Testis (tissue), 3 donors: ENCODE results near the gene LCN10. TPM values are rescaled to one million over a fixed set of nuclear protein-coding genes. Genes with fewer than 3 reads are reported as not detected.
"Not testable (repeated sequence)": the region's sequence is repeated elsewhere in the genome, so short reads cannot be mapped to it uniquely, and the experiment has no call there.

ENCODE experiments used
- DNase-seq: peaks from one replicate; pipeline ENCODE4 v3.0.0-alpha.2; 2019
- H3K27ac ChIP-seq, 2 donors: fragments of 200-600 bp; sonication (generic); one replicate each; pipeline ENCODE4 v1.5.1; 2019
- H3K27me3 ChIP-seq: fragments of 200-600 bp; sonication (generic); one replicate; pipeline ENCODE4 v1.5.1; 2019
- H3K36me3 ChIP-seq: fragments of 200-600 bp; sonication (generic); one replicate; pipeline ENCODE4 v1.5.1; 2017; ENCODE audit warnings: low read depth; ENCODE audit errors: missing control alignments
- H3K4me1 ChIP-seq: fragments of 200-600 bp; sonication (generic); one replicate; pipeline ENCODE4 v1.5.1; 2019
- H3K4me3 ChIP-seq, 2 donors: fragments of 200-600 bp; sonication (generic); one replicate each; pipeline ENCODE4 v1.5.1; 2017 to 2019
- H3K9me3 ChIP-seq: fragments of 200-600 bp; sonication (generic); one replicate; pipeline ENCODE4 v1.5.1; 2017
- POLR2A ChIP-seq: fragments of 450-650 bp; IDR thresholded peaks from one replicate; pipeline ENCODE4 v1.6.1; 2017; ENCODE audit warnings: antibody characterized with exemption, mild to moderate bottlenecking, moderate library complexity
- WGBS, 2 donors: methylation state at CpG; one replicate each; pipeline ENCODE4 v1.1.5; 2018; 5-methylcytosine and 5-hydroxymethylcytosine counted together
- intact Hi-C: fragments of 100-400 bp; cut with DNase I; formaldehyde crosslinking; loops from one replicate; pipeline ENCODE4 v1.15.1; 2023; ENCODE audit warnings: low total_unique reads
- polyA plus RNA-seq: library from polyadenylated mRNA; stranded (reverse); fragments of 350-450 nt; fragmentation: Illumina TruSeq; extraction: RNeasy Lipid Tissue Mini Kit (QIAGEN cat#74804); gene quantifications from one replicate; pipeline ENCODE4 v1.2.3, GENCODE V29; 2014; ENCODE audit warnings: low read depth, low replicate concordance; ENCODE audit not compliant: insufficient read depth
- total RNA-seq, 2 donors: library from RNA; depleted of rRNA; stranded (reverse); fragments of >200 nt; gene quantifications; one replicate each; pipeline ENCODE4 v1.2.3, GENCODE V29; 2016
- TF ChIP-seq, protein P1 (sequence below), 3 experiments: fragments of 450-650 bp in 2 of 3; fragments of 200-600 bp in 1 of 3; sonication (generic) in 1 of 3; IDR thresholded peaks; one replicate each; pipeline ENCODE4 v1.5.1; 2016 to 2019; ENCODE audit warnings: antibody characterized with exemption in 3 of 3, mild to moderate bottlenecking in 2 of 3, moderate library complexity in 1 of 3

Gene LCN10
- total and polyA plus RNA-seq, 3 donors from 2014 or later: 8.3 to 11.7 (median 8.7) TPM

DNA sequence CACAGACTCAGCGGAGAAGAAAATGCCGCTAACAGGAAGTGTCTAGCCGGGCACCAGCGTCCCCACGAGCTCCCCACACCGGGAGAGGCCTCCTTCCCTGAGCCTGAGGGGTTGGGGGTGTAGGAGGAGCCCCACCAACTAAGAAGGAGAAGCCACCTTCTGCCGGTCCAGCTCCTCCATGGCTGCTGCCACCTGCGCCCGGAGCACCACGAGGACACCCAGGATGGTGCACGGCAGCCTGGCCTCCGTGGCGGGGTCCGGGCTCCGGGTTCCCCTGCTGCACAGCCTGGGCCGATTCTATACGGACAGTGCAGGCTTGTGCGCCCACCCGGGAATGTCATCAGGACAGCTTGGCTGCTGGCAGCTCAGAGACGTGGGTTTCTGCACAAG, 15.0 kb upstream of the LCN10 start:
- H3K36me3 ChIP-seq: no peaks in the 10 kb centered on the region
- DNase-seq: no peak
- no peaks in the 10 kb centered on the region for H3K9me3 ChIP-seq
- no peaks in the 10 kb centered on the region for H3K4me1 ChIP-seq
- no peak for TF ChIP-seq POLR2A
- TF ChIP-seq, protein P1, sequence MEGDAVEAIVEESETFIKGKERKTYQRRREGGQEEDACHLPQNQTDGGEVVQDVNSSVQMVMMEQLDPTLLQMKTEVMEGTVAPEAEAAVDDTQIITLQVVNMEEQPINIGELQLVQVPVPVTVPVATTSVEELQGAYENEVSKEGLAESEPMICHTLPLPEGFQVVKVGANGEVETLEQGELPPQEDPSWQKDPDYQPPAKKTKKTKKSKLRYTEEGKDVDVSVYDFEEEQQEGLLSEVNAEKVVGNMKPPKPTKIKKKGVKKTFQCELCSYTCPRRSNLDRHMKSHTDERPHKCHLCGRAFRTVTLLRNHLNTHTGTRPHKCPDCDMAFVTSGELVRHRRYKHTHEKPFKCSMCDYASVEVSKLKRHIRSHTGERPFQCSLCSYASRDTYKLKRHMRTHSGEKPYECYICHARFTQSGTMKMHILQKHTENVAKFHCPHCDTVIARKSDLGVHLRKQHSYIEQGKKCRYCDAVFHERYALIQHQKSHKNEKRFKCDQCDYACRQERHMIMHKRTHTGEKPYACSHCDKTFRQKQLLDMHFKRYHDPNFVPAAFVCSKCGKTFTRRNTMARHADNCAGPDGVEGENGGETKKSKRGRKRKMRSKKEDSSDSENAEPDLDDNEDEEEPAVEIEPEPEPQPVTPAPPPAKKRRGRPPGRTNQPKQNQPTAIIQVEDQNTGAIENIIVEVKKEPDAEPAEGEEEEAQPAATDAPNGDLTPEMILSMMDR (IDR thresholded peaks at IDR 0.05): no peak
- no peak overlapping the region for H3K27ac ChIP-seq
- H3K4me3 ChIP-seq: no peak overlapping the region
- WGBS, 2 donors: 90 to 95% methylated on average over 6 to 20 of the region's 20 CpGs
- intact Hi-C loops: no loop called here
- no peaks in the 10 kb centered on the region for H3K27me3 ChIP-seq

DNA sequence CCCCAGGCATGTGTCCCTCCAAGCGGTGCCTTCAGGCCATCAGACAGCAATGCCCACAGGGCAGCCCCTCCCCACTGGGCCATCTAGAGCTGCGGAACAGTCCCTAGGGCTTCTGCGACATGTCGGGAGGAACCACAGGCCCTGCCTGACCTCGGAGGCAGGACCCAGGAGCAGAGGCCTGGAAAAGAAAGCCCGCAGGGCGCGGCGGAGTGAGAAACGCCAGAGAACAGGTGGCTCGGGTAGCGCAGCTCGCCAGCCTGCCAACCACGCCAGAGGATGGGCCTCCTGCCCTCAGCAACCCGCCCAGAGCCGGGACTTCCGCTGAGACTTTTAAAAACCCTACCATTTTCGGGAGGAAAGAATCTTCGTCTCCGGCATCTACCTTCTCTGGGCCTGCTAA, 14.6 kb upstream of the LCN10 start:
- DNase-seq: no peak
- 85 to 94% methylated on average over 4 to 20 of the region's 20 CpGs for WGBS, 2 donors
- Histone ChIP-seq H3K36me3 (no peaks in the 10 kb centered on the region), H3K27ac (no peak overlapping the region), H3K27me3 (no peaks in the 10 kb centered on the region), H3K4me3 (no peak overlapping the region), H3K9me3 (no peaks in the 10 kb centered on the region), H3K4me1 (no peaks in the 10 kb centered on the region)
- intact Hi-C loops: no loop called here
- TF ChIP-seq, protein P1 (IDR thresholded peaks at IDR 0.05): no peak

DNA sequence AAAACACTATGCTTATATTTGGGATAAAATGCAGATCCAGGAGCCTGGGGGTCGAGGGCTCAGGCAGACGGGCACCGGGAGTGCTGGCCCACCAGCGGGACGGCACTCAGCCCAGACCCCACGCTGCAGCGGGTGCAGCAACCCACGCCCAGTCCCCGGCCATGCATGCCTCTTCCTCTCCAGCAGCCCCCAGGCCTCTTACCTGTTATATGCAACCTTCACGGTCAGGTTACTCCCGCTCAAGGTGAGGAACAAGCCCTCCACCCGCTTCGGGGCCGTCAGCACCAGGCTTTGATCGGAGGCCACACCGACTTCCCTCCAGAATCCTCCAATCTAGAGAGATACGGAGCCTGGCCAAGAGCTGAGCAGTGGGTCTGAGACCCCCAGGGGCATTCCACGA, 14.1 kb upstream of the LCN10 start:
- no peaks in the 10 kb centered on the region for H3K27me3 ChIP-seq
- TF ChIP-seq POLR2A: no peak
- TF ChIP-seq, protein P1 (IDR thresholded peaks at IDR 0.05): no peak
- 90 to 93% methylated on average over 14 to 18 of the region's 18 CpGs for WGBS, 2 donors
- no peaks in the 10 kb centered on the region for H3K36me3 ChIP-seq
- intact Hi-C loops: no loop called here
- no peak for DNase-seq
- H3K4me3 ChIP-seq: no peak overlapping the region
- H3K9me3 ChIP-seq: no peaks in the 10 kb centered on the region
- no peak overlapping the region for H3K27ac ChIP-seq
- H3K4me1 ChIP-seq: no peaks in the 10 kb centered on the region

DNA sequence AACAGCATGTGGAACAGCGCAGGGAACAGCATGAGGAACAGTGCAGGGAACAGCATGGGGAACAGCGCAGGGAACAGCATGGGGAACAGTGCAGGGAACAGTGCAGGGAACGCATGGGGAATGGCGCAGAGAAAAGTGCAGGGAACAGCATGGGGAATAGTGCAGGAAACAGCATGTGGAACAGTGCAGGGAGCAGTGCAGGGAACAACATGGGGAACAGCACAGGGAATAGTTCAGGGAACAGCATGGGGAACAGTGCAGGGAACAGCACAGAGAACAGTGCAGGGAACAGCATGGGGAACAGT, 13.3 kb upstream of the LCN10 start:
- H3K27me3 ChIP-seq: no peaks in the 10 kb centered on the region
- intact Hi-C loops: no loop called here
- no peak overlapping the region for H3K27ac ChIP-seq
- H3K36me3 ChIP-seq: no peaks in the 10 kb centered on the region
- WGBS, 2 donors: 87 to 89% methylated on average over 4 of the region's 4 CpGs
- H3K4me3 ChIP-seq: no peak overlapping the region
- no peaks in the 10 kb centered on the region for H3K9me3 ChIP-seq
- TF ChIP-seq, protein P1 (IDR thresholded peaks at IDR 0.05): no peak
- TF ChIP-seq POLR2A: no peak
- DNase-seq: no peak
- H3K4me1 ChIP-seq: no peaks in the 10 kb centered on the region

DNA sequence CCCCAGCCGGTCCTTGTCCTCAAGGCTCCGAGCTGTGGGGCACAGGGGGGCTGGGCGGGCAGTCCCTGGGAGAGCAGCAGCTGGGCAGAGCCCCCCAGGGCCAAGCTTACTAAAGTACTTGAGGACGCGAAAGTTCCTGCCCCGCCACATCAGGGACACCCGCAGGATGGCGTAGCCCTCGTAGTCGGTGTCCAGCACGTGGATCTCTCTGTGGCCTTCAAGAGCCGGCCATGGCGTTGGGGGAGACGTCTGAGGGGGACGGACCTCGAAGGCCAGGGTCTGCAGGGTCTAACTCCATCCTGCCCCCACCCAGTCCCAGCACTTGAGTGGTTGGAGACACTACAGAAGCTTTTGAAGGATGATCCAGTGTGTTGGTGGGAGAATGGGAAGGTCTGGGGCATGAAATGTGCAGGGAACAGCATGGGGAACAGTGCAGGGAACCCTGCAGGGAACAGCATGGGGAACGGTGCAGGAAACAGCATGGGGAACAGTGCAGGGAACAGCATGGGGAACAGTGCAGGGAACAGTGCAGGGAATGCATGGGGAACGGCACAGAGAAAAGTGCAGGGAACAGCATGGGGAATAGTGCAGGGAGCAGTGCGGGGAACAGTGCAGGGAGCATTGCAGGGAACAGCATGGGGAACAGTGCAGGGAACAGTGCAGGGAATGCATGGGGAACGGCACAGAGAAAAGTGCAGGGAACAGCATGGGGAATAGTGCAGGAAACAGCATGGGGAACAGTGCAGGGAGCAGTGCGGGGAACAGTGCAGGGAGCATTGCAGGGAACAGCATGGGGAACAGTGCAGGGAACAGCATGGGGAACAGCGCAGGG, 12.8 kb upstream of the LCN10 start:
- H3K27me3 ChIP-seq, H3K9me3 ChIP-seq, H3K36me3 ChIP-seq, DNase-seq, H3K4me1 ChIP-seq, H3K4me3 ChIP-seq, H3K27ac ChIP-seq, intact Hi-C loops: not testable (repeated sequence)
- WGBS, 2 donors: 89 to 90% methylated on average over 22 of the region's 22 CpGs
